HG03521 (cell line): Measurements from ENCODE around the gene COX19.

Source experiments
- ATAC-seq: cut with Tn5 transposase; IDR thresholded peaks from one replicate; pipeline ENCODE4 v1.9.1; 2021; ENCODE audit warnings: mild to moderate bottlenecking, moderate library complexity; ENCODE audit not compliant: unreplicated experiment

The COX19 gene, protein sequence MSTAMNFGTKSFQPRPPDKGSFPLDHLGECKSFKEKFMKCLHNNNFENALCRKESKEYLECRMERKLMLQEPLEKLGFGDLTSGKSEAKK

GRCh38 chr7:974820-975681, at the start of gene COX19:
Gene COX19, minus strand, starts transcription at chr7:975549. Its CDS starts 40 bp downstream, at chr7:975509.
- ATAC-seq = peak; percentile 85

- peak; percentile 50 for ATAC-seq
Observed at GRCh38 chr7:1024331-1024841, 49.0 kb upstream of the COX19 start.

- no peak for ATAC-seq
Observed at GRCh38 chr7:1022801-1023465, 47.6 kb upstream of the COX19 start.

DNA sequence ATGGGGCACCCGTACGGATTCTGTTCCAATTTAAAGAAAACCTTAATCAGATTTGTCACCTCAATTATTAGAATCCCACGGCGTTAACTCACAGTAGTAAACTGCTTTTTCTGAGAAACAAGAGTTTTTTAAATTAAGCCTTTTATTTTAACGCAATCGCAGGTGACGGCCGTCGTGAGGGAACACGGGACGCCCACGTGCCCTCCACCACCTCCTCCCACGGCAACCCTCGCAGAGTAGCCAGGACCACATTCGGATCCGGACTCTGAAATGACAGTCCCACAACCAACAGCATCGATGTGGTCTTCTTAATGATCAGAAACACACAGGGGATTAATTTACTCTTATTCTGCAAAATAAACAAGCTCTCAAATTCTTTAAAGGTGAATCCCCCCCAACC, 47.0 kb upstream of the COX19 start:
- no peak for ATAC-seq

- ATAC-seq = no peak
Observed at GRCh38 chr7:1021931-1022330, 46.6 kb upstream of the COX19 start.

DNA sequence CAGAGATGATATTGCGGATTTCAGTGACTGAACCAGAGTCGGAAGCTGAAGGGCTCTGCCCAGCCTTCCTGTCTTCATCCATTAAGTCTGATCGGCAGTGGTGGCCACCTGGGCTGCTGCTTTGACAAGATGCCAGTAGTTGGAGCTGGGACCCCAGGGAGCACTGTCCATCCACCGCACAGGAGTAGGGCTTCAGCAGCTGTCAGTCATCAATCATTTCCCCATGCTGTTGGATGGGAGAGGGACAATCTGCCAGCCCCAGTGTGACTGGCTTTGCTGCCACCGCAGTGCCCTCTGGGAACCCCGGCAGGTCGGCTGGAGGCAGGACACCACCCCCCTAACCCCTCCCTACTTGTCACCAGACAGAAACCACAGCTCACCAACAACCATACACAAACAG, 46.0 kb upstream of the COX19 start:
- no peak for ATAC-seq

DNA sequence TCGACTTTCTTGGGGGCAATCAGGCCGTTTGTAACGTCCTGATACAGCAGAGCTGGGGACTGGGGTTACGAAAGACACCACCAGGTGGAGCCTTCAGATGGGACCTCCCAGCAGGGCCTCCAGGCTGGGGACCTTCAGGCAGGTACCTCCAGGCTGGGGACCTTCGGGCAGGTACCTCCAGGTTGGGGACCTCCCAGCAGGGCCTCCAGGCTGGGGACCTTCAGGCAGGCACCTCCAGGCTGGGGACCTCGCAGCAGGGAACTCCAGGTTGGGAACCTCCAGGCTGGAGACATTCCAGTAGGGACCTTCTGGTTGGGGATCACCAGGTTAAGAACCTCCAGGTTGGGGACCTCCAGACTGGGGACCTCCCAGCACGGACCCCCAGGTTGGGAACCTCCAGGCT, 45.5 kb upstream of the COX19 start:
- ATAC-seq = no peak

- no peak for ATAC-seq
Observed at GRCh38 chr7:1019789-1020610, 44.7 kb upstream of the COX19 start.

GRCh38 chr7:1019255-1019785, 44.0 kb upstream of the COX19 start:
- ATAC-seq = no peak

DNA sequence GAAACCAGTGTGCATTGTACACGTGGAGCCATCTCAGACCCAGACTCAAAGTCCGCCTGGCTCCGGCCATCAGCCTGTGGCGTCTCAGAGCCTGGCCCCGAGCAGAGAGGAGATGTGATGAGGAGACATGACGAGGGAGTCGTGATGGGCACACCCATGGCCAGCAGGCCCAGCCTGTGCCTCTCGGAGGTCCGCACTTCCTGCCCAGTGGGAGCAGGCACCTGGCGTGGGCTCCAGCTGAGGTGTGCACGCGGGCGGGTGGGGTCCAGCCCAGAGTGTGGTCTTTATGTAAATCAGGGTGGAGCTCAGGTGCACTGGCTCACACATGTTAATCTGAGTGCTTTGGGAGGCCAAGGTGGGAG, 43.0 kb upstream of the COX19 start:
- ATAC-seq = no peak

GRCh38 chr7:1017586-1018333, 42.4 kb upstream of the COX19 start:
- ATAC-seq = no peak

GRCh38 chr7:1016577-1017531, 41.5 kb upstream of the COX19 start:
- no peak for ATAC-seq

DNA sequence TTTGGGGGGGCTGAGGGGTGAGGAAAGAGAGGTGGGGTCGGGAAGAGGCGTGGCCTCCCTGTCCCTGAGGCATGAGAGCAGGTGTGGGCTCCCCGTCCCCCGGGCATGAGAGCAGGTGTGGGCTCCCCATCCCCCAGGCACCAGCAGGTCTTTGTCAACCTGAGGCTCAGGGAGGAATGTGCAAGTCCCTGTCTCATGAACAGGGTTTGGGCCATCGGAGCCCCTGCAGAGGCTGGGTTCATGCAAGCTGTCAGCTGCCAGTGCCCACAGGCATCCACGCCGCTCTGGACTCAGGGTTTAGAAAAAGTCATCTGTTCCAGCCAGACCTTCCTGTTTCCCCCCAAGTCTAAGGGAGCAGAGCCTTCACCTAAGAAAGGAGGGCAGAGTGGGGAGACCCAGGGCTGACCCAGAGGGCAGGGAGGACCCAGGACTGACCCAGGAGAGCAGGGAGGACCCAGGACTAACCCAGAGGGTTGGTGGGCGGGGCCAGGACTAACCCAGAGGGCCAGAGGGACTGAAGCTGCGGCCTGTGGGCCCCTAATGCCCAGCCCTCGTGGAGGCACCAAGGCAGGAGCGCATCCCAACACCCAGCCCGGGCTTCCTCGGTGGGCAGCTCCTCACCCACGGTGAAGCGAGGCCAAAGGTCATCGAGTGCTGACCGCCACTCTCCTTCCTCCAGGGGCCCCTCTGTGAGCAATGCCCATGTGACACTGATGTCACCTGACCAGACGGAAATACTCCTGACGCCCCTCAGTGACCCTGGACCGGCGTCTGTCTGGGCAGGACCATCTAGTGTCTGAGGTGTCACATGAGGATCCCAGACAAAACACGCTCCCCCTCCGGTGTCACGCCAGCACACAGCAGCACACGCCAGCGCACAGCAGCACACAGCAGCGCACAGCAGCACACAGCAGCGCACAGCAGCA, 40.1 kb upstream of the COX19 start:
- ATAC-seq = no peak

DNA sequence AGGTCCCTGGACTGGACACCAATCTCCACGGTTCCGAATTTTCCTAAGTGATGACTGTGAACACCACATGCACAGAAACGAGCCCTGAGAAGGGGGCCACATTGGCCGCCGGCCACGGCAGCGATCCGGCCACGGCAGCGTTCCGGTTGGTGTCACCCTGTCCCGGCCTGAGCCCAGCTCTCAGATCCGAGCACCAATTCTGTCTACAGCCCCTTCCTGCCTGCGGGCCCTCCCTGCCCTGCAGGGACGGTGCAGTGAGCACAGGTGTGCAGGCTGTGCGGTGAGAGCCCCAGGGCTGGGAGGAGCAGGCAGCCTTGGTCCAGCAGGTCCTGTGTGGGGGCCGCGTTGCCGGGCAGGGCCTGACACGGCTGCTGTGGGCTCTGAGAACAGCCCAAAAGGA, 39.3 kb upstream of the COX19 start:
- ATAC-seq = no peak

DNA sequence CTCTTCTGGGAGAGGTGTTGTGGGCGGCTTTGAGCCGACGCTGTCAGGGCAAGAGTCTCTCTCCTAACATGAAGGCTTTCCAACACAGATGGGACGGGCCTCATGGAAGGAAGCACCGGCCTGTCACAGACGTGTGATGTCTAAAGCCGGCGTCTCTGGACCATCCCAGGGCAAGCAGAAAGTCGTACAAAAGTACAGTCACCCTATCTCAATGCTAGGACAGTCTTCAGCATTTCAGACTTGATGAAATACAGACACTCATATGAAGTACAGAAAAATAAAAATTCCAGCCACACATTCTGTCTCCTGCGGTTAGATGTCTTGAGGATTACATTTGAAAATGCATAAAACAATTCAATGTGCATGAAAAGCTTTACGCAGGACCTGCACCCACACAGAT, 38.2 kb upstream of the COX19 start:
- ATAC-seq = no peak

DNA sequence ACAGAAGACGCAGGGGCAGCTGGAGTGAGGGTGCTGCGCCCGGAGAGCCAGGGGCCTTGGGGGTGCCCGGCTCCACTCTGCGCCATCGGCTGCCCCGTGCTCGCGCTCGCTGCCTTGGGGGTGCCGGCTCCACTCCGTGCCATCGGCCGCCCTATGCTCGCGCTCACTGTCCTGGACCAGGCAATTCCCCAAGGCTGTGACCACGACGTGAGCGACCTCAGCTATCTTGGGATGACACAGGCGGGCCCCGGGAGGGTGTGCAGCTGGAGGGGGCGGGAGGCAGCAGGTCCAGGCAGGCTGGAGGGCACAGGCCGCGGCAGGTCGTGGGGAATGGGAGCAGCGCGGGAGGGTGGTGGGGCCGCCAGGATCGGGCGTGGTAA, 37.4 kb upstream of the COX19 start:
- no peak for ATAC-seq

DNA sequence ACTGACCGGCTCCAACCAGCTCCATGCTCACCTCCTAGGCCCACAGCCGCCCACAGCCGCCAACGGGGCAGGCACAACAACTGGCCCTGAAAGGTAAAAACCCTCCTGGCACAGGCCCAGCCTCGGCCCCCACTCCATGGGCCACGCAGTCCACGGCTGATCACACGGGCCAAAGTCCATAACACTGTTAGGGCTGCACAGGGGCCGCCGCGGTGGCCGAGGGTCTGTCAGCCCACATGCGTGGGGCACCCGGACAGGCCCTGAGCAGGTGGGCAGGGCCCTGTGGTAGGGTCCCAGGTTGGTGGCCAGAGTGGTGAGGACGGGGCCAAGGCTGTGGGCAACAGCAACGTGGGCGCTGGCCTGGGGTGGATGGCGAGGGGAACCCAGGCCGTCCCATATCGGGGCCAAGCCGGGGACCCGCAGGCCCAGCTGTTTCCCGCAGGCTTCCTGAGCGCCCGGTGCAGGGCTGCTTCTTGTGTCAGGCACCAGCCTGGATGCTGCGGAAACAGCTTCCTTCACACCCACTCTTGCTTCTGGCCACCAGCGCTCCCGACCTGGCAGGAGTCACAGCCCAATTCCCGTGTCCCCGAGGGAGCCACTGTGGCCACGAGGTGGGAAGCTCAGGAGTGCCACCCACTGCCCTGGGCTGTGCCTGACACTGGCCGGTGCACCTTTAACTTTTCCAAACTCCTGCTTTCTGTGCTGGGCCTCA, 36.8 kb upstream of the COX19 start:
- no peak for ATAC-seq
